ENCODE results near the gene CIPC. TPM values are rescaled to one million over a fixed set of nuclear protein-coding genes. Genes with fewer than 3 reads are reported as not detected.
A peak's percentile ranks its signal among the peaks of the same experiment; 100 is the strongest.

CIPC gene
- total RNA-seq, 1 experiment from 2014 or later = 7.8 TPM

- no peak for DNase-seq (ENCODE audit: low read depth)
These were observed 42.5 kb downstream of the CIPC start for GRCh38 chr14:77140359-77141213.

GRCh38 chr14:77141214-77142004 lies 43.4 kb downstream of the CIPC start, which contains the start of gene ZDHHC22:
ZDHHC22 (minus strand) TSS chr14:77141791; CDS start chr14:77139738, 2,053 bp downstream.
- DNase-seq (ENCODE audit: low read depth) = peak; percentile 31
- in situ Hi-C loops (cut with HindIII; ENCODE audit: low pct_unique_long_range_greater_than_20kb, low sequenced_read_pairs) = no loop called here

More at GRCh38 chr14:77140359-77141213, 42.5 kb downstream of the CIPC start:
- in situ Hi-C loops (cut with HindIII; ENCODE audit: low pct_unique_long_range_greater_than_20kb, low sequenced_read_pairs) = no loop called here

GRCh38 chr14:77142005-77142800 lies 44.1 kb downstream of the CIPC start:
- no peak for DNase-seq (ENCODE audit: low read depth)
- in situ Hi-C loops (cut with HindIII; ENCODE audit: low pct_unique_long_range_greater_than_20kb, low sequenced_read_pairs) = no loop called here

- DNase-seq (ENCODE audit: low read depth) = no peak
- in situ Hi-C loops (cut with HindIII; ENCODE audit: low pct_unique_long_range_greater_than_20kb, low sequenced_read_pairs) = no loop called here
These were observed 45.0 kb downstream of the CIPC start for GRCh38 chr14:77143071-77143470.

GRCh38 chr14:77144412-77145115 lies 46.5 kb downstream of the CIPC start:
- DNase-seq (ENCODE audit: low read depth) = no peak
- in situ Hi-C loops (cut with HindIII; ENCODE audit: low pct_unique_long_range_greater_than_20kb, low sequenced_read_pairs) = no loop called here

GRCh38 chr14:77145975-77146740 lies 48.1 kb downstream of the CIPC start:
- in situ Hi-C loops (cut with HindIII; ENCODE audit: low pct_unique_long_range_greater_than_20kb, low sequenced_read_pairs) = no loop called here
- no peak for DNase-seq (ENCODE audit: low read depth)

GRCh38 chr14:77148510-77149231 lies 50.6 kb downstream of the CIPC start:
- in situ Hi-C loops (cut with HindIII; ENCODE audit: low pct_unique_long_range_greater_than_20kb, low sequenced_read_pairs) = no loop called here
- DNase-seq (ENCODE audit: low read depth) = no peak

- in situ Hi-C loops (cut with HindIII; ENCODE audit: low pct_unique_long_range_greater_than_20kb, low sequenced_read_pairs) = no loop called here
- no peak for DNase-seq (ENCODE audit: low read depth)
These were observed 53.2 kb downstream of the CIPC start for GRCh38 chr14:77151245-77151644.

- DNase-seq (ENCODE audit: low read depth) = no peak
- in situ Hi-C loops (cut with HindIII; ENCODE audit: low pct_unique_long_range_greater_than_20kb, low sequenced_read_pairs) = no loop called here
These were observed 54.0 kb downstream of the CIPC start for GRCh38 chr14:77151918-77152588.

- in situ Hi-C loops (cut with HindIII; ENCODE audit: low pct_unique_long_range_greater_than_20kb, low sequenced_read_pairs) = no loop called here
- no peak for DNase-seq (ENCODE audit: low read depth)
These were observed 55.7 kb downstream of the CIPC start for GRCh38 chr14:77153802-77154201.

GRCh38 chr14:77154421-77154820 lies 56.4 kb downstream of the CIPC start:
- in situ Hi-C loops (cut with HindIII; ENCODE audit: low pct_unique_long_range_greater_than_20kb, low sequenced_read_pairs) = no loop called here
- DNase-seq (ENCODE audit: low read depth) = no peak

GRCh38 chr14:77155083-77155482 lies 57.0 kb downstream of the CIPC start:
- in situ Hi-C loops (cut with HindIII; ENCODE audit: low pct_unique_long_range_greater_than_20kb, low sequenced_read_pairs) = no loop called here
- no peak for DNase-seq (ENCODE audit: low read depth)

- DNase-seq (ENCODE audit: low read depth) = no peak
- in situ Hi-C loops (cut with HindIII; ENCODE audit: low pct_unique_long_range_greater_than_20kb, low sequenced_read_pairs) = no loop called here
These were observed 59.7 kb downstream of the CIPC start for GRCh38 chr14:77157740-77158139.

- DNase-seq (ENCODE audit: low read depth) = peak; percentile 72
- in situ Hi-C loops (cut with HindIII; ENCODE audit: low pct_unique_long_range_greater_than_20kb, low sequenced_read_pairs) = no loop called here
These were observed 60.3 kb downstream of the CIPC start for GRCh38 chr14:77158175-77158881.

- in situ Hi-C loops (cut with HindIII; ENCODE audit: low pct_unique_long_range_greater_than_20kb, low sequenced_read_pairs) = no loop called here
- DNase-seq (ENCODE audit: low read depth) = no peak
These were observed 60.8 kb downstream of the CIPC start for GRCh38 chr14:77158882-77159255.

- DNase-seq (ENCODE audit: low read depth) = no peak
- in situ Hi-C loops (cut with HindIII; ENCODE audit: low pct_unique_long_range_greater_than_20kb, low sequenced_read_pairs) = no loop called here
These were observed 63.0 kb downstream of the CIPC start for GRCh38 chr14:77161011-77161410.
